ENCODE data around the gene VPS16.
"Not testable (repeated sequence)": the region's sequence is repeated elsewhere in the genome, so short reads cannot be mapped to it uniquely, and the experiment has no call there.

The VPS16 gene

DNA sequence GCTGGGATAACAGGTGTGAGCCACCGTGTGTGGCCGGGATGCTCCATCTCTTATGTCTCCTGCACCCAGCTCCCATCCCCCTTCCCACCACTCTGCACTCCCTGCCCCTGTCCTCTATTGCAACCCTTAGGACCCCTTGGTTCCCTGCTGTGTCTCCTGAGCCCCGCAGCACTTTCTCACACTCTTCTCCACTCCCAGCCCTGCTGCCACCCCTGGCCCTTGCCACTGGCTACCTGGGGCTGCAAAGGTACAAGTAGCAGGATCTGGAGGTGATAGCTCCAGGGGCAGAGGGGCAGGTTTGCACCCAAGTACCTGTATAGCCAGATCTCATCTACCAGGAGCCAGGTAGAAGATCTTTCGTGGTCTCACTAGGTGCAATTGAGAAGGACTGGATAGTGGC, 33.5 kb upstream of the VPS16 start:
- DNase-seq (ENCODE audit: low spot score): no peak

DNA sequence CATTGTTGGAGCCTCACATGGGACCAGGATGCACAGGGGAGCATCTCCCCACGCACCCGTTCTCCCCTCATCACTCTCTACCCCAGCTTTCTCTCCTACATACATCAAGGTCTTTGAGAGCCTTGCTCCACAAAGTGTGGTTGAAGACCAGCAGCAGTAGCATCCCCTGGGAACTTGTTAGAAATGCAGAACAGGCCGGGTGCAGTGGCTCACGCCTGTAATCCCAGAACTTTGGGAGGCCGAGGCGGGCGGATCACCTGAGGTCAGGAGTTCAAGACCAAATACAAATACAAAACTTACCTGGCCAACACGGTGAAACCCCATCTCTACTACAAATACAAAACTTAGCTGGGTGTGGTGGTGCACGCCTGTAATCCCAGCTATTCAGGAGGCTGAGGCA, 32.6 kb upstream of the VPS16 start:
- not testable (repeated sequence) for DNase-seq (ENCODE audit: low spot score)

DNA sequence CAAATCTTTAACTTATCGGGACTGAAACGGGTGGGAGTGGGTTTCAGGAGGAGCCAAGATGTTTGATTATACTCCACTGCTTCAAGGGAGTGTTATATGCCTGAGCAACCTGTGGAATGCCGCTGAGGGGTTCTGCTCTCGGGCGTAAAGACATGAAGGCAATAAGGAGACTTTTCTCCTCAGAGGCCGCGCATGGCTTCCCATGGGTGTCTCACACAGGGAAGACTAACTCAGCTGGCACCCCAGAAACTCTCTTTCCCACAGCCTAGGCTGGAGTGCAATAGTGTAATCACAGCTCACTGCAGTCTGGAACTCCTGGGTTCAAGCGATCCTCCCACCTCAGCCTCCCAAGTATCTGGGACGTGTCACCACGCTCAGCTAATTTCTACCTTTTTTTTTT, 30.9 kb upstream of the VPS16 start:
- DNase-seq (ENCODE audit: low spot score): no peak

DNA sequence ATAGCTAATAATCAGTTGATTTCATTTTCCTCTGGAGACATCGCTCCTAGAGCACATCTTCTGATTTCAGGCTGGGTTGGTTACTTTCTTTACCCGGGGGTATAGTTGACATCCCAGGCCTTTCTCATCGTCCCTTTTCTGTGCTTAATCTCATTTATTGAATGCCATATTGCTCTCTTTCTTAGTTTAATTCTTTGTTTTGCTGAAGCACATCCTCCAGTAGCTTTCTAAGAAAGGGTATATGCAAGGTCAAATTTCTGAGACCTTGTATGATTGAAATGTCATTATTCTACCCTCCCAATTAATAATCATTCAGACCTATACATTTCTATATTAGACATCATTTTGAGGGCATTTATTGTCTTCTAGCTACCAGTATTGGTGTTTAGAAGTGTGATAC, 28.4 kb upstream of the VPS16 start:
- no peak for DNase-seq (ENCODE audit: low spot score)

DNA sequence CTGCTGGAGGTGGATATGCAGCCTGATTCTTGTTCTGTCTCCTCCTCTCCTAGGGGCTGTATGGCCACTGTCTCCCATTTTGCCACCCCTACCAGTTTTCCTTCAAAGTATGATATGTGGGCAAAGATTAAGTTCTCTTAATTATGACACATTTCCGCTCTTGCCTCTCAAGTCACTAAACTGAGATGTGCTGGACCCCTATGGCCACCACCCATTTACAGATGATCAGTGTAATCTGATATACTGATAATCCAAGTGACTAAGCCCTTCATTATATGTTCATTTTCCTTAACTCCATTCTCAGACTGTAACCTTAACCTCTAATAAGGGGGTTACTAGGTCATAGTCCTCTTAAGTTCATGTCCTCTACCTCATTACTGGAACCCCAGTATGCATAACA, 26.5 kb upstream of the VPS16 start:
- DNase-seq (ENCODE audit: low spot score): no peak

DNA sequence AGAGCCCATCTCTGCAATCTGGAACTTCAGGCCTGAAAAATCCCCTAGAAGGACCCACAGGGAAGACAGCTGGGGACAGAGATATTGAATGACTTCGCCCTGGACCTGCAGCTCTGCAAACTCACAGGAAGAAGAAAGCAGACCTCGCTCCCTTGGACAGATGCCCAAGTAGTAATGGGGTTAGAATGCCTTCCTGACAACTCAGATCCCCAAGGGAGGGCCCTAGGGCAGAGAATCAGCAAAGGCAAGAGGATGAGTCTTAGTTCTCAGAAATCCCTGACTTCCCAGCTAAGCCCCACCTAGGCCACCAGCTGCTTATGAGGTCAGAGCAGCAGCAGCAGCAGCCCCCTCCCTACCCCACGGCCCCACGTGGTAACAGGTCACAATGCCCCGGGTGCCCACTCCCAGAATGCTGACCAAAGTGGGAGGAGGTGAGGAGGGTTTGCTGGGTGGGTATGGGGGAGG, 25.9 kb upstream of the VPS16 start, which contains the start of gene C20orf141:
C20orf141 (plus strand) TSS at position 401 of the 465 bp plus-strand sequence. CDS start 198 bp downstream, outside the sequence.
- no peak for DNase-seq (ENCODE audit: low spot score)

DNA sequence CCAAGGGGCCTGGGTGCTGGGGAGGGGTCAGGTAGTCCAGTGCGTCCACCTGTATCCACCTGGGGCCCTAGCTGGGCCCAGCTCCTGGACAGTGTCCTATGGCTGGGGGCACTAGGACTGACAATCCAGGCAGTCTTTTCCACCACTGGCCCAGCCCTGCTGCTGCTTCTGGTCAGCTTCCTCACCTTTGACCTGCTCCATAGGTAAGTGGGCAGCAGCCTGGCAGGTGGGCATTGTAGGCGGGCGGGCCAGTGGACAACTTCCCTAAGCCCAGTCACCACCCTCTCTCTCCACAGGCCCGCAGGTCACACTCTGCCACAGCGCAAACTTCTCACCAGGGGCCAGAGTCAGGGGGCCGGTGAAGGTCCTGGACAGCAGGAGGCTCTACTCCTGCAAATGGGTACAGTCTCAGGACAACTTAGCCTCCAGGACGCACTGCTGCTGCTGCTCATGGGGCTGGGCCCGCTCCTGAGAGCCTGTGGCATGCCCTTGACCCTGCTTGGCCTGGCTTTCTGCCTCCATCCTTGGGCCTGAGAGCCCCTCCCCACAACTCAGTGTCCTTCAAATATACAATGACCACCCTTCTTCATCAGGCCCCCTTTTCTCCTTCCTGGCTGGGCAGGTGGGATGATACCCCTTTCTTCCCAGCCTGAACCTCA, 25.2 kb upstream of the VPS16 start:
- no peak for DNase-seq (ENCODE audit: low spot score)

DNA sequence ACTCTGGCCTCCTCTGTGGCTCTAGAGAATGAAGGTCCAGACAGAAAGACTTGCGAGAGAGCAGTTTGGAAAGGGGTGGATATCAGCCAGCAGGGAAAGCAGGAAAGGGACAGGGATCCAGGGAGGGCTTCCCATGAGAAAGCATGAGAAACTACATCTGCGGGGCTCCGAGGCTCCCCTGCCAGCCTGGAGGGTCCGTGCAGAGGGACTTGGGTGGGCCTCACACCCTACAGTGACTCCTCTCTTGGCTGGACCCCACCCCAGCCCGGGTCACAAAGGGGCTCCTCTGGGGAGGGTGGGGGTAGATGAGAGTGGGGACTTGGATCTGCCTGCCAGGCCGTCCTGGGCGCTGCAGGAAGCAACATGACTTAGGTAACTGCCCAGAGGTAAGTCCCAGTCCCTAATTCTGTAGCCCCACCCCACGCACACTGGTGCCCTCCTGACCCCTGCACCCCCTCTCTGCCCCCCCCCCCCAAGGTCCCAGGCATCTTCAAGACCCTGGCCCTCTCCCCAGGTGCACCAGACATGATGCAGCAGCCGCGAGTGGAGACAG, 24.4 kb upstream of the VPS16 start, which contains the start of gene TMEM239:
TMEM239 (plus strand) TSS at position 335 of the 553 bp plus-strand sequence; CDS start at position 526, 191 bp downstream.
- no peak for DNase-seq (ENCODE audit: low spot score)

DNA sequence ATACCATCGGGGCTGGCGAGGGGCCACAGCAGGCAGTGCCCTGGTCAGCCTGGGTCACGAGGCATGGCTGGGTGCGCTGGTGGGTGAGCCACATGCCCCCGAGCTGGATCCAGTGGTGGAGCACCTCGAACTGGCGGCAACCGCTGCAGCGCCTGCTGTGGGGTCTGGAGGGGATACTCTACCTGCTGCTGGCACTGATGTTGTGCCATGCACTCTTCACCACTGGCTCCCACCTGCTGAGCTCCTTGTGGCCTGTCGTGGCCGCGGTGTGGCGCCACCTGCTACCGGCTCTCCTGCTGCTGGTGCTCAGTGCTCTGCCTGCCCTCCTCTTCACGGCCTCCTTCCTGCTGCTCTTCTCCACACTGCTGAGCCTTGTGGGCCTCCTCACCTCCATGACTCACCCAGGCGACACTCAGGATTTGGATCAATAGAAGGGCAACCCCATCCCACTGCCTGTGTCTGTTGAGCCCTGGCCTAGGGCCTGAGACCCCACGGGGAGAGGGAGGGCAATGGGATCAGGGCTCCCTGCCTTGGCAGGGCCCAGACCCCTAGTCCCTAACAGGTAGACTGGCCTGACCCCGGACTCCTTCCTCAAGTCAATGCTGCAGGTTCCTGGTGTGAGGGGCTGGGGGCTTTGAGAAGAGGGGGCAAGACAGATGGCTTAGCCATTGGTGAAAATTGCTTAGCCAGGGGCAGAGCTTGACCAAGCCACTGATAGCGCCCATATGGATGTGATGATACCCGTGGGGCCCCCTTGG, 23.8 kb upstream of the VPS16 start:
- no peak for DNase-seq (ENCODE audit: low spot score)

DNA sequence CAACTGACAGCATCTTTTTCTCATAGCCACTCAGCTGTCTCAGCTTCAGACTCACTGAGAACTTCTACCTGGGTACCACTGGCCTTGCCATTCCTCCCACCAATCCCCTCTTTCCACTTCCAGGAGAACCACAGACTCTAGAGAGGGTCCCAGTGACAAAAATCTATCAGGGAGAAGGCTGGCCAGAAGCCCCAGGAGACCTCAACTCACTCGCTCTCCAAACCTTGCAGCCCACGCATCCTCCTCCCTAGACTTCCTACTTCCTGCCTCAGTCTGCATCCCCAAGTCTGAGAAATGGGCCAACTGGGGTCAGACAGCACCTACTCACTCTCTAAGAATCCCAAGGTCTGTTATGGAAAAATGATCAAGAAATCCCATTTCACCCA, 23.2 kb upstream of the VPS16 start:
- DNase-seq (ENCODE audit: low spot score): no peak

DNA sequence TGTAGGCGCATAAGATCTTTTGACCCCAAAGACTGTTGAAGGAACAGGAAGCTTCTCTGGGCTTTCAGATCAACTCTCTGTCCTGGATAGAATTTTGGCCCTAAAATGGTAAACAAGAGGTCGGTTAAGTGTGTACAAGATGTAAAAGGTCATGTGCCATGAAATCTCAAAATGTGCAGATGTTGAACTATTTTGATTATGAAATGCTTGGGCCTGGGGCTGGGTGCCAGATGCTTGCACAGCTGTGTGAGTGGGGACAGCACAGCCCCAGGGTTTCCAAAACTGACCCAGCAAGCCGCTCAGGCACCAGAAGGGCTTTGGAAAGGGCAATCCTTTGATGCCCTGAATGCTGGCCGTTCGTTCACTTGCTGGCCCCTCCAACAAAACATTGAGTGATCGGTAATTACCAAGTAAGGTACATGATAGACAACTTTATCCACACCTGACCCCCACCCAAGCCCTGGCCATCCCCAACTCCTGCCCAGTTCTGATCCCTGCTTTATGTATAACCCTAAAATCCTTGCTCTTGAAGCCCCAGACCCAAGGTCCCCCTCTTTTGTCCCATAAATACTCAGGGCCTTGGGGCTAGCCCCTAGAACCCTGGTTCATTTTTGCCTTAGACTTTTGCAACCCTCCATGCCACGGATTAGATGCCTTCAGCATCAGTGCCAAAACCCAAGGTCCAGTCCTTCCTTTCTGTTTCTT, 22.5 kb upstream of the VPS16 start:
- DNase-seq (ENCODE audit: low spot score): no peak

DNA sequence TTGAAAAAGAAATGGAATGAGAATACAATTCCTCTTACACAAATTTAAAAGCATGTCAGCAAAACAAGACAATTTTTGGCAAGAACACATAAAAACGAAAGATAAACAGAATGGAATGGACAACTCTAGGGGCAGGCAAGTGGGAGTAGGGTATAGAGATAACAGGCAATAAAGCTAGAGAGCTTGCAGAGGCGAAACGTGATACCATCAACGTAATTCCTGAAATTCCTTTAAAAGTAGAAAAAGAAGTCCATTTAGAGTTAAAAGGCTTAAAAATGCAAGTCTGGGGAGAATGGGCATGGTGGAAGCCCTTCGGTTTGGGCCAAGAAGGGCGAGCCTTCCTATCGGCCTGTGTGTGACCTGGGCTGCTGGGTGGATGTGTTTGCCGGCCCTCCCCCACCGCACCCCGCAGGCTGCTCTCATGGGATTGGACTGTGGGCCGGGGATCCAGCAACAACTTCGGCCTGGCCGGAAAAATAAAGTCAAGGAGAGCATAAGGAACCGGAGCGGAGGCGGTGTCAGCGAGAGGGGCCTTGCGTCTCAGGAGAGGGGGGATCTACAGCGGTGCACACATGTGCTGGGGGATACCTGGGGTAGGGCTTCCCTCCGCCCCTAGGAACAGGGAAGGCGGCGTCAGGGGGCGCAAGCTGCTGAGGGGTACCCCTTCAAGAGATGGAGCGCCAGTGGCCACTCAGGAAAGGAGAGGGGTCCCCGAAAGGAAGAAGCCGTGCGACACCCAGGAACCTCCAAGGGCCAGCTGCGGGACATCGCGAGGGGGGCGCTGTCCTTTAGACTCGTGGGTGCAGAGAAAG, 20.3 kb upstream of the VPS16 start:
- no peak for DNase-seq (ENCODE audit: low spot score)

DNA sequence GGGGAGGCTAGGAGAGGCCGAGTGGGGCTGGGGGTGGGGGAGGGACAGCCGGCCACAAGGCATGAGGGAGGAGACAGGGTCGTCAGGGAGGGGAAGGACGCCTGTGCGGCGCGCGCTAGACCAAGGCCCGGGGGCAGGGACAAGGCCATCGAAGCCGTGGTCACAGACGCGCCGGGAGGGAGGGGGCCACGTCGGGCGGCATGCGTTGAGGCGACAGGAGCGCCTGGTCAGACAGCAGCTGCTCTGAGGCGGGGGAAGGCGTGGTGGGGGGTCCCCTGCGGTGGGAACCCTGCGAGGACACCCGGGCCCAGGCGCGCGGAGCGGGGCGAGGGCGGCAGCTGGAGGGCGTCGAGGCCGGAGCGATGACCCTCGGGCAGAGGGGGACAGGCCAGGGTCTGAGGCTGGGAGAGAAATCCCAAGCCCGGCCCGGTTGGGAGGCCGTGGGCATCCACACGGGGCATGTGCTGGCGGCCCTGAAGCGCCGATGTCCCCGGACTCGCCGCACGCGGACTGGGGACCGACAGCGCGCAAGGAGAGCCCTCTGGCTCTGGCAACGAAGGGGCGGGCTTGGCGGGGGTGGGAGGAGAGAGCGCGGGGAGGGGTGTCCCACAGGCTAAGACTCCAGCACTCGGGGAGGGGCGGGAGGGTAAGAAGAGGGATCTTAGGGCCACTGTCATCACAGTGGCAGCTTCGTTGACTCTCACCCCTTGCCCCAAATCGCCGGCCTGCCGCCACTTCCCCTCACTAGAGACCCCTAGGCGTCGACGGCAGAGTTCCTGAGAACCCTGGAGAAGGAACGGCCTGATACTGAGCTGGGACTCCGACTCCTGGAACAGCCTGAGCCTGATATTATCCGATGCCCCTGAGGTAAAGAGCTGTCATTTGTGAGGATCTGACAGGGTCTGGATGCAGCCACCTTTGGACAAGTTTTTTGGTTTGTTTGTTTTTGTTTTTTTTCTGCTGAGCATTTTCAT, 19.4 kb upstream of the VPS16 start:
- no peak for DNase-seq (ENCODE audit: low spot score)

DNA sequence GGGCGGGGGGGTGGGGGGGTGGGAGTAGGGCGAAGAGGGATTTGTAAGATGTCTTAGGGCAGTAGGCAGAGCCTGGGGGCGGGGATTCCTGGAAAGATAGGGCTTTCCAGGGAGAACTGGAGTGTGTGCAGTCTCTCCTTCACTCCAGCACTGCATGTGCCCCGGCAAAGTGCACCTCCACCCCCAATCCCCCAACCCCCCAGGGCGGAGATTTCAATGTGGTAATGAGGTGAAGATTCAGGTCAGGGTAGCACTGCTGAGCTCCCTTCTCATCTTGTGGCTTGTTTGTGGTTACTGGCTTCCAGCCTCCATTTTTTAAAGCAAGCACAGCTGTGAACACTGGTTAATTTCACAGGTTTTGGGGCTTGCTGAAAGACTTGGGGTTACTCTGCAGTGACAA, 18.5 kb upstream of the VPS16 start:
- no peak for DNase-seq (ENCODE audit: low spot score)

DNA sequence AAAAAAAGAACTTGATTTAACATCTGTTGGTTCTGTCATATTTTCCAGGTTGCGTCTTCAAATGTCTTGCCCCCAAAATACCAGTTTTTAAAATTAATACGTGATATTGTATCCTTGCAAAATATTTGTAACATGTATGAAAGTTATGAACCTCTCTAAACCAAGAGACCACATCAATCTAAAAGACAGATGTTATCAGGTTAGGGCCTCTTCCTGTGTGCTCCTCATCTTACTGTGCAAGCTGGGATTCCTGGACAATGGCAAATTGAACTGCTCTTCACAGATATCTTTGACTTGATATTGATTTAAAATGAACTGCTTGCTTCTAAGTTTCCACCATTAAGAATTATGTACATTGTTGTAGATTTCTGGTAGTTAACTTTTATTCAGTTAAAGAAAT, 14.8 kb upstream of the VPS16 start:
- DNase-seq (ENCODE audit: low spot score): no peak

DNA sequence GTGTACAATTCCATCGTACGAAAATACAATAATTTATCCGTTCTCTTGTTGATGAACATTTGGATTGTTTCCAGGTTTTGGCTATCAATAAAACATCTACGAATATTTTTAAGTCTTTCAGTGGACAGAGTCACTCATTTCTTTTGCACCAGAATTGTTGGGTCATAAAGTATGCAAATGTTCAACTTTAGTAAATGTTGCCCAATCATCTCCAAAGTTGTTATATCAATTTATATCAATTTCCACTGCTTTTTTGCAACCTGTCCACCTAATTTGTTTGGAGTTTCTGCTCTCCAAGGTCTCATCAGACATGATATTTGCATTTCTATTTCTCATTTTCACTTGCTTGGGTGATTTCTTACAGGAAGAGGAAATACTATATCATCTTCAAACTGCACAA, 13.9 kb upstream of the VPS16 start:
- no peak for DNase-seq (ENCODE audit: low spot score)

DNA sequence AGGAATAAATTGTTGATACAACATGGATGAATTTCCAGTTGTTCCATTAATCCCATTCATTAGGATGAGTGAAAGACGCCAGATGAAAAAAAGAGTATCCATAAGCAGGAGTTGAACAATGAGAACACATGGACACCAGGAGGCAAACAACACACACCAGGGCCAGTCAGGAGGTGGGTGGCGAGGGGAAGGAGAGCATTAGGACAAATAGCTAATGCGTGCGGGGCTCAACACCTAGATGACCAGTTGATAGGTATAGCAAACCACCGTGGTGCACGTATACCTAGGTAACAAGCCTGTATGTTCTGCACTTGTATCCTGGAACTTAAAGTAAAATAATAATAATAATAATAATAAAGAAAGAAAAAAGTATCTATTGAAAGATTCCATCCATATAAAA, 11.2 kb upstream of the VPS16 start:
- no peak for DNase-seq (ENCODE audit: low spot score)

DNA sequence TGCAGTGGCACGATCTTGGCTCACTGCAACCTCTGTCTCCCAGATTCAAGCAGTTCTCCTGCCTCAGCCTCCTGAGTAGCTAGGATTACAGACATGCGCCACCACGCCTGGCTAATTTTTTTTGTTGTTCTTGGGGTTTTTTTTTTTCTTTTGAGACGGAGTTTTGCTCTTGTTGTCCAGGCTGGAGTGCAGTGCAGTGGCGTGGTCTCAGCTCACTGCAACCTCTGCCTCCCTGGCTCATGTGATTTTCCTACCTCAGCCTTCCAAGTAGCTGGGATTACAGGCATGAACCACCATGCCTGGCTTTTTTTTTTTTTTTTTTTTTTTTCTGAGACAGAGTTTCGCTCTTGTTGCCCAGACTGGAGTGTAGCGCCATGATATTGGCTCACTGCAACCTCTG, 9.3 kb upstream of the VPS16 start:
- not testable (repeated sequence) for DNase-seq (ENCODE audit: low spot score)

DNA sequence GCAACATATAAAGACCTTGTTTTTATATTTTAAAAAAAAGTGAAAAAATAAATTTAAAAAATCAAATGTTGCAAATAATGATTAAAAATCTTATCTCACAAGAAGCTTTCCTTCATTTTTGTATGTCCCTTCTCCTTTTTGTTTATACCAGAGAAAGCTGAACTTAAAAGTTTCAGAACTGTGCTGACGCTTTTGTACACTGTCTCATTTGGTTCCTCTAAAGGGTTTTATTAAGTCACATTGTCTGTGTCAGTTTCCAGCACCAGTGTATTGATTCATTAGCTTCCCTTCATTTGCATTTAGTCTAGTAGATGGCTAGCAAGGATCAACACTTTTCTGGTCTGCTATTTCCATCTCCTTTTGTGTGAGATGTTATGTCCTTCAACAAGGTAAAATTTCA, 6.8 kb upstream of the VPS16 start:
- no peak for DNase-seq (ENCODE audit: low spot score)

DNA sequence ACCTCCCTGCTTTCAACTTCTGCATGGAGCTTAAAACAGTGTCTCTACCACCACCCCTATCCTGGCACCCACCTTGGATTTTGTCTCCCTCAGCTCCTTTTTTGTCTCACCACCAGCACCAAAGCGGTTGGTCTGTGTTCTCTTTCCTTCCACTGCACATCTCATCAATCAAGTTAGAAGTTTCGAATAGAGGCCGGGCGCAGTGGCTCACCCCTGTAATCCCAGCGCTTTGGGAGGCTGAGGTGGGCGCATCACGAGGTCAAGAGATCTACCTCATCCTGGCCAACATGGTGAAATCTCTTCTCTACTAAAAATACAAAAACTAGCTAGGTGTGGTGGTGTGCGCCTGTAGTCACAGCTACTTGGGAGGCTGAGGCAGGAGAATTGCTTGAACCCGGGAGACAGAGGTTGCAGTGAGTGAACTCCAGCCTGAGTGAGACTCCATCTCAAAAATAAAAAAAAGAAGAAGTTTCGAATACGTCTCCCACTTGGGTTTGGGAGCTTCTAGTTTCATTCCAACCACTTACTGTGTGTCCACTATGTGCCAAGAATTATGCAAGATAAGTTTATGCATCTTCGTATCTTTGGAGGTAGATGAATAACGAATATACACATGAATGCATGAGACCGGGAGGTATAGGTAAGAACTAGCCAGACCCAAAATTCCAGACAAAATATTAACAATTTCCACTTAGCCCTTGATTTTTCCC, 6.0 kb upstream of the VPS16 start:
- no peak for DNase-seq (ENCODE audit: low spot score)
